Activated T-helper 1 cell treated with anti-CD3 and anti-CD28 coated beads, Interleukin-2, amount 50 U/mL, for 16 hours (primary cell): ENCODE measurements around the gene INPP5A.

Experiments
- DNase-seq, 2 donors: peaks; one replicate each; pipeline ENCODE4 v3.0.0-alpha.2; 2020; ENCODE audit warnings: low read depth in 1 of 2, low spot score in 1 of 2

Gene INPP5A

GRCh38 chr10:132642732-132643008 is 105.1 kb downstream of the INPP5A start:
- no peak for DNase-seq

GRCh38 chr10:132643709-132644526 is 106.3 kb downstream of the INPP5A start:
- DNase-seq: no peak

GRCh38 chr10:132644527-132645246 is 107.1 kb downstream of the INPP5A start:
- no peak for DNase-seq

DNA sequence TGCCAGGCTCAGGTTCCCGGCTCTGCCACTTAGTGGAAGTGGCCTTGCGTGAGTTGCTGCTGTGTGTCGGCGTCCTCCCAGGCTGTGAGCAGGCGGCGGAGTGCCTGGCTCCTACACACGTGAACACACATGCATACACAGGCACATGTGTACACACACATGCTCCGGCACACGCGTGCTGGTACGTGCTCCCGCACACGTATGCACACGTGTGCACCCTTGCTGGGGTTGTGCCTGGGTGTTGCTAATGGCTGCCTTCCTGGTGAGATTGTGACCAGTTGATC is 107.6 kb downstream of the INPP5A start:
- DNase-seq: no peak

GRCh38 chr10:132645630-132646442 is 108.2 kb downstream of the INPP5A start:
- no peak for DNase-seq

- no peak for DNase-seq
Measured at GRCh38 chr10:132646443-132647097, 109.0 kb downstream of the INPP5A start.

DNA sequence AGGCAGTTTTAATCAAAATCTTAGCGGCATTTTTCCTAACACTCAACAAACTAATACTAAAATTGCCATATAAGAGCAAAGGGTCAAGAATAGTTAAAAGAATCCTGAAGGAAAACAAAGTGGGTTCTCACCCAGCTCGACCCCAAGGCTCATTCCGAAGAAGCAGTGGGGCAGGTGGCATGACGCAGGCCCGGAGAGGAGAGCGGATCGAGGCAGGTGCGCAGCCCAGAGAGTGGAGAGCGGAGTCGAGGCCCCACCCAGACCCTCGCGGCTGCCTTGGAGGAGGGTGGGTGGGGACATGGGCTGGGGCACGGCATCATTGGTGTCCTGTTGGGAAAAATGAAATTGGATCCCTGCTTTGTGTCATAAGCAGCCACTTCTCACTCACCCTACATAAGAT is 109.8 kb downstream of the INPP5A start:
- DNase-seq: no peak

- DNase-seq: no peak
Measured at GRCh38 chr10:132648072-132648850, 110.7 kb downstream of the INPP5A start.

DNA sequence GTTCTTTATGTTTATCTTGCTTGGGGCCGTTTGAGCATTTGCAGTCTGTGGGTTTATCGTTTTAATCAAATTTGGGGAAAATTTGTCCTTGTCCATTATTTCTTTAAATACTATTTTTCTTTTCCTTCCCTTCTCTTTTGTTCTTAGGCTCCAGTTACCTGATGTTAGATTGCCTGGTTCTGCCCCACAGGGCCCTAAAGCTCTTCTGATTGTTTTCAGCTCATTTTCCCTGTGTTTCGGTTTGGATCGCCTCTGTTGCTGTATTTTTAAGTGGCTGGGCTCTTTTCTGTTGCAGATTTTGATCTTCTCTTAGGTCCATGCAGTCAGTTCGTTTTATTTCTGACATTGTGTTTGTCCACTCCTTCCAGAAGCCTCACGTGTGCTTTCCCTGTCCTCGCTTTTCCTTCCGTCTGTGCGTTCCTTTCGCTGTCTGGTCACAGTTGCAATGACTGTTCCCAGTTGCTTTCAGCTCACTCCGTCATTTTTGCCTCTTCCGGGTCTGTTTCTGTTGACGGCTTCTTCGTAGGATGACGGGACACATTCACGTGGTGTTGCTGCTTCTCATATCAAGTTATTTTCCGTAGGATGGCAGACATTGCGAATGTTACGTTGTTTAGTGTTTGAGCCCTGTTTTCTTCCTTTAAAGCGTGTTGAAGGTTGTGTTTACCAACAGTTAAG is 111.4 kb downstream of the INPP5A start:
- no peak for DNase-seq

DNA sequence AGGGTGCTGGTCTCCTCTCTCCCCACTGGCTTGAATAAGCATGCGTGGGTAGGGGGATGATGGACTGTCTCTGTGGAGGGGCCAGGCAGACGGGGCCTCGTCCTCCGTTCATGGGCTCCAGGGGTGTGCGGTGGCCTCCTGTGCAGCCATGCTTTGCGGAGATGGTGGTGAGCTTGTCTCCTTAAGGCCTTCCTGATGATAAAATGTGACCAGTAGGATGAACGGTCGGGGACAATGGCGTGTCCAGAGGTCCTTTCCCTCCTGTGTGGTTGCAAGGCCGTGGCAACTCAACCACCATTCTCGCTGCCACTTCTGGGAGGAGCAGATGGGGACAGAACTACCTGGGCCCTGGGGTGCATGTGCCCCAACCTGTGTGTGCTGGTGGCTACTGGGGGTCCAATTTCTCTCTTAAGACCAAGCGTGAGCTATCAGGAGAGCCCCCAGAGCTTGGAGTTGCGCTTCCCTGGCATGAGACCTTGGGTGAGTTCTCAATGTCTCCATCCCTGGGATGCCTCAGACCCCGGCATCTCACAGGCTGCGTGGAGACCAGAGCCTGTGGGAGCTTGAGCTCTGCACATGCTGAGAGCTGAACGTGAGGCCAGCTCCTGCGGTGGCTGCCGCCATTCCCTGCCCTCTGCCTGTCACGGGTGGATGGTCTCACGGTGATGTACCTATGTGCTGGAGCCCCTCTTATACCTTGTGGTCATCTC is 112.2 kb downstream of the INPP5A start:
- DNase-seq: no peak

- no peak for DNase-seq
Measured at GRCh38 chr10:132650611-132651250, 113.1 kb downstream of the INPP5A start.

- DNase-seq: no peak
Measured at GRCh38 chr10:132651511-132652029, 114.0 kb downstream of the INPP5A start.

DNA sequence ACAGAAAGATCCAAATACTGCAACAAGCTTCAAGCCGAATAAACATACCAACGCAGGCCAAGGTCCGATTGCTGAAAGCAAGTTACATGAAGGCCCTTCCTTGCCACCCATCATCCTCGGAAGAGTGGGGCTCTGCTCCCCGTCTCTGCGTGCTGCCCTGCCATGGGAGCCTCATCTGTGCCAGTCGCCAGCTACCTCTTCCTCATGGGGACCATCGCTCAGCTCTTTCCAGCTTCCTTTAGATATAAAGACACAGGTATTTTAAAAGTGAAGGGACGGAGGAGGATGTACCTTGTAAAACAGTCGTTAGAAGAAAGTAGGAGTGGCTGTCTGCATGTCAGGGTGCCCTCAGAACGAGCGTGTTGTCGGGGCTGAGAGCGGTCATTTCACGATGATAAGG is 114.9 kb downstream of the INPP5A start:
- no peak for DNase-seq

DNA sequence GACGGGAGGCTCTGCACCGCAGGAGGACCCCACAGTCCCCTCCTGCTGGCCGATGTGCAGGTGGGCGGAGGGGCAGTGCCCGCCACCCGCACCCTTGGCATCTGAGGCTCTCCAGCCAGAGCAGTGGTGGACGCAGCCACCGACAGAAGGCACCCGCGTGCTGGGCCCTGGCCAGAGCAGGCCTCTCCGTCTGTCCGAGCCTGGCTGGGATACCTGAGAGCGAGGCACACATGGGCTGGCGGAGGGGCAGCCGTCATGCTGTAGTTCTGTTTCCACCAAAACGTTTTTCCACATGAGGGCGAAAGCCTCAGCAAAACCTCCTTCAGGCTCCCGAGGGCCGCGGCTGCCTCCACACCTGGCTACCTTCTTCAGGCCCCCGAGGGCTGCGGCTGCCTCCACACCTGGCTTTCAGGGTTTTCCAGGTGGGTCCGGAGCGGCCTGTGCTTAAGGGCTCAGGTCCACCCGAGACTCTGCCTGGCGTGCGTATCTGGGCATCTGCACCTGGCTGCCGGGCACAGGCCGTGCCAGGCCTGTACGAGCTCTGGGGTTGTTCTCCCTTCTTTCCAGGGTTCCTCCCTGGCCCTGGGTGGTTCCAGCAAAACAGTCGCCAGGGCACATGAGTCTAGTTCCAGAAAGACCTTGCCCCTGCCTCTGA is 115.5 kb downstream of the INPP5A start:
- no peak for DNase-seq

DNA sequence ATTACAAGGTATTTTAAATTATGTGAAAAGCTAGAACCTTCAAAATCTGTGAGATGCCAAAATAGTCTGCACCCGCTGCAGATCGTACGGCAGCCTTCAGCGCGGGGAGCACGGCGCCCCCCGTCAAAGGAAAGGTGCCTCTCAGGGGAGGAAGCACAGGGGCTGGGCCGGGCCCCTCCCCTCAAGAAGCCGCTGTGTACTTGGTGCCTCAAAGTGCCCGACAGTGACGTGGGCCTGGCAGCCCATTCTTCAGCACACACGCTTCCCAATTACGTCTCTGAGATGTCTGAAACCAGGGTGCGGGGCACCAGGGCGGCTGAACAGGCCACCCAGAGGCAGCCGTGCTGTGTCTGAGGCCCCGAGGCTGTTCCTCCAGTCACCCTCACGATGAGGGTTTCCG is 116.1 kb downstream of the INPP5A start:
- DNase-seq: no peak

DNA sequence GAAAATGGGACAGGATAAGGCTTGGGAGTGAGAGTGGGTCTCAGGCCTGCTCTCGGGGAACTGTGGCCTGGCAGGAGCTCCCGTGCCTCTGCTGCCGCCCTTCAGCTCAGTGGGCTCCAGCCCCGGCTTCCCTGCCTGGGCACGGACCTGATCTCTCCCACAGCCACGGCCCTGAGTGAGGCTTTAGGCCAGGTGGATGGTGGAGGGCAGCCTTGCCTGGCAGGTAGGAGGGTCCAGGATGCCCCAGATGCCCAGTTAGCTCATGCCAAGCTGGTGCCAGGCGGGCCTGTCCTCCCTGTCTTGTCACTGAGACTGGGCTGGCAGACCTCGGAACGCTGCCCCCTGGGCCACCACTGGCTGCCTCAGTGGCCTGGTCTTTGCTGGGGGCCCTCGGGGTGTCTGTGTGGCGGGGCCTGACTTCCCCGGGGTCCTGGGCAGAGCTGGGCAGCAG is 116.6 kb downstream of the INPP5A start:
- DNase-seq: no peak

DNA sequence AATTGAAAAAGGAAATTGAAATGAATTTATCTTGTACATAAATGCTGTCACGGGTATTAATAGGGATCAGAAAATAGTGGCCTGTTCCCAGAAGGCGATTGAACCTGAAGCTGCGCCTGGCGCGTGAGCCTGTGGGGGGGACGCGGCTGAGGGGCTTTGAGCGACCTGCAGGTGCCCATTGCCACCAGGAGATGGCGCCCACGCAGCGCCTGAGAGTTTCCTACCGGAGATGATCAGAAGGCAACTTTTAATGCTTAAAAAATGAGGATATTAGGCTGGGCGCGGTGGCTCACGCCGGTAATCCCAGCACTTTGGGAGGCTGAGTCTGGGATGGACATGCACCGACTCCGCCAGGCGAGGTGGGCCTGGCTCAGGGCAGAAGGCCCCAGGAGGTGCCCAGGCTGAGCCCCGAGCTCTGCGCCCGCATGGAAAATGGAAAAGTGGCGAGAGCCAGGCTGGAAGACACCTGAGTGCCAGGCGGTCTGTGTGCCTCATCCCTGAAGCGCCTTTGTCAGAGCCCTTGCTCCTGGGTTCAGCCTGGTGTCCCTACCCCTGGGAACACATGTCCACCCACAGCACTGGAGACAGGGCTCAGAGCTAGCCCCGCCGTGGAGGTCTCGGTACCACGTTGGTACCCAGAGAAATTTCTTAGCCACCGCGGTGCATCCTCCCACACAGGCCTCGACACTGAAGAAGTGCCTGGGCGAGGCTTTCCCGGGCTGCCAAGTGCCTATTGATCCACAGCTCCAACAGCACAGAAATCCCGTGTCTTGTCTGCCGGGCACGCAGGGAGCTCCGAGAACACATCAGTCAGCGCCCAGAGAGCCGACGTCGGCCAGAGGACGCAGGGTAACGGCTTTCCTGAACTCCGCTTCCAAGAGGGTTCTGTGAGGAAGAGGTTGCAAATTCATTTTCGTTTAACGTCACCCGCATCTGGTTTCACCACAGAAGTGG is 117.4 kb downstream of the INPP5A start:
- DNase-seq: peak in 1 of 2 donors; percentile 29
